Measurements from ENCODE around the gene TRIM17.

TRIM17 gene

GRCh38 chr1:228366062-228366865 is 50.4 kb downstream of the TRIM17 start:
- DNase-seq, result no peak

GRCh38 chr1:228365271-228366061 is 51.2 kb downstream of the TRIM17 start:
- DNase-seq, result no peak

GRCh38 chr1:228364706-228365213 is 51.9 kb downstream of the TRIM17 start:
- DNase-seq, result no peak

GRCh38 chr1:228364068-228364705 is 52.5 kb downstream of the TRIM17 start:
- DNase-seq, result no peak

GRCh38 chr1:228363686-228364067 is 53.0 kb downstream of the TRIM17 start:
- DNase-seq, result no peak

GRCh38 chr1:228362884-228363450 is 53.7 kb downstream of the TRIM17 start:
- no peak for DNase-seq

- no peak for DNase-seq
Observed at GRCh38 chr1:228362141-228362883, 54.3 kb downstream of the TRIM17 start.

- DNase-seq, result no peak
Observed at GRCh38 chr1:228361314-228362140, 55.1 kb downstream of the TRIM17 start.

GRCh38 chr1:228360533-228361313 is 55.9 kb downstream of the TRIM17 start:
- DNase-seq, result no peak

GRCh38 chr1:228359613-228360532 is 56.8 kb downstream of the TRIM17 start:
- no peak for DNase-seq

GRCh38 chr1:228358764-228359612 is 57.7 kb downstream of the TRIM17 start:
- no peak for DNase-seq

- no peak for DNase-seq
Observed at GRCh38 chr1:228358039-228358763, 58.5 kb downstream of the TRIM17 start.
